ENCODE results near the gene LAMA5.

The LAMA5 gene

DNA sequence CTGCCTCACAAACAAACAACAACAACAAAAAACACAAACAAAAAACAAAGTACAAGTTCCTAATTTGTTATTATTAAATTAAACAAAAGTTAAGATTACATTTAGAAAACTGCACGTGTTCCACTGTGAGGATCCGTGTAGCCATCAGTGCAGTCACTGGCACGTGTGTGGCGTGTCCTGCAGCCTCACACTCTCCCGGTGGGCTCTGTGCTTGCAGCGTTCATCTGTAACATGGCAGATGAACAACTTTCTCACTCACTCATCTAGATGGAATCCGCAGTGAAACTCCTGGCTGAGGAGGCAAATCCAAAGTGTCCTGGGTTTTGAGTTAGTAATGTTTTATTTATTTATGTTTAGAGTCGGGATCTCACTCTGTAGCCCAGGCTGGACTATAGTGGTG lies 77.2 kb downstream of the LAMA5 start:
- TF ChIP-seq TEAD4 (IDR thresholded peaks at IDR 0.05) (no peak), USF1 (IDR thresholded peaks at IDR 0.05) (no peak), CREB1 (IDR thresholded peaks at IDR 0.05; ENCODE audit: low read depth) (no peak), RAD21 (IDR thresholded peaks at IDR 0.05; ENCODE audit: low read depth) (no peak), NFIC (IDR thresholded peaks at IDR 0.05) (no peak), FOXM1 (IDR thresholded peaks at IDR 0.05; ENCODE audit: borderline replicate concordance, low read depth) (no peak), TAF1 (IDR thresholded peaks at IDR 0.05; ENCODE audit: low read depth) (no peak), EP300 (IDR thresholded peaks at IDR 0.05; ENCODE audit: borderline replicate concordance) (no peak), CEBPB (IDR thresholded peaks at IDR 0.05) (no peak), EGR1 (IDR thresholded peaks at IDR 0.05) (no peak)
- TF ChIP-seq, protein P1, sequence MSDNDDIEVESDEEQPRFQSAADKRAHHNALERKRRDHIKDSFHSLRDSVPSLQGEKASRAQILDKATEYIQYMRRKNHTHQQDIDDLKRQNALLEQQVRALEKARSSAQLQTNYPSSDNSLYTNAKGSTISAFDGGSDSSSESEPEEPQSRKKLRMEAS (IDR thresholded peaks at IDR 0.05): no peak

GRCh38 chr20:62289131-62289530 lies 78.0 kb downstream of the LAMA5 start:
- TF ChIP-seq NFIC (IDR thresholded peaks at IDR 0.05) (no peak), CEBPB (IDR thresholded peaks at IDR 0.05) (no peak), CREB1 (IDR thresholded peaks at IDR 0.05; ENCODE audit: low read depth) (no peak), REST (IDR thresholded peaks at IDR 0.05; ENCODE audit: low read depth) (no peak), EGR1 (IDR thresholded peaks at IDR 0.05) (no peak), TEAD4 (IDR thresholded peaks at IDR 0.05) (no peak), RAD21 (IDR thresholded peaks at IDR 0.05; ENCODE audit: low read depth) (no peak), YY1 (IDR thresholded peaks at IDR 0.05; ENCODE audit: low read depth) (no peak), TAF1 (IDR thresholded peaks at IDR 0.05; ENCODE audit: low read depth) (no peak), USF1 (IDR thresholded peaks at IDR 0.05) (no peak), ZBTB7A (IDR thresholded peaks at IDR 0.05; ENCODE audit: low read depth) (no peak), FOXM1 (IDR thresholded peaks at IDR 0.05; ENCODE audit: borderline replicate concordance, low read depth) (no peak), EP300 (IDR thresholded peaks at IDR 0.05; ENCODE audit: borderline replicate concordance) (no peak), TCF12 (IDR thresholded peaks at IDR 0.05; ENCODE audit: low read depth) (no peak)
- TF ChIP-seq, protein P1 (IDR thresholded peaks at IDR 0.05): no peak

- TF ChIP-seq TAF1 (IDR thresholded peaks at IDR 0.05; ENCODE audit: low read depth) (no peak), FOXM1 (IDR thresholded peaks at IDR 0.05; ENCODE audit: borderline replicate concordance, low read depth) (no peak), CREB1 (IDR thresholded peaks at IDR 0.05; ENCODE audit: low read depth) (no peak), EGR1 (IDR thresholded peaks at IDR 0.05) (no peak), NFIC (IDR thresholded peaks at IDR 0.05) (no peak), EP300 (IDR thresholded peaks at IDR 0.05; ENCODE audit: borderline replicate concordance) (no peak), ZBTB7A (IDR thresholded peaks at IDR 0.05; ENCODE audit: low read depth) (no peak), TEAD4 (IDR thresholded peaks at IDR 0.05) (no peak), YY1 (IDR thresholded peaks at IDR 0.05; ENCODE audit: low read depth) (no peak), USF1 (IDR thresholded peaks at IDR 0.05) (no peak), TCF12 (IDR thresholded peaks at IDR 0.05; ENCODE audit: low read depth) (no peak), REST (IDR thresholded peaks at IDR 0.05; ENCODE audit: low read depth) (no peak), RAD21 (IDR thresholded peaks at IDR 0.05; ENCODE audit: low read depth) (no peak), CEBPB (IDR thresholded peaks at IDR 0.05) (no peak)
- TF ChIP-seq, protein P1 (IDR thresholded peaks at IDR 0.05): no peak
Observed at GRCh38 chr20:62288535-62289105, 78.5 kb downstream of the LAMA5 start.

GRCh38 chr20:62287759-62288534 lies 79.2 kb downstream of the LAMA5 start:
- no peak for TF ChIP-seq TCF12 (IDR thresholded peaks at IDR 0.05; ENCODE audit: low read depth)
- TF ChIP-seq YY1 (IDR thresholded peaks at IDR 0.05; ENCODE audit: low read depth): no peak
- TF ChIP-seq, protein P1 (IDR thresholded peaks at IDR 0.05): no peak
- no peak for TF ChIP-seq TEAD4 (IDR thresholded peaks at IDR 0.05)
- TF ChIP-seq NFIC (IDR thresholded peaks at IDR 0.05): no peak
- TF ChIP-seq RAD21 (IDR thresholded peaks at IDR 0.05; ENCODE audit: low read depth): no peak
- no peak for TF ChIP-seq USF1 (IDR thresholded peaks at IDR 0.05)
- TF ChIP-seq REST (IDR thresholded peaks at IDR 0.05; ENCODE audit: low read depth): no peak
- no peak for TF ChIP-seq CREB1 (IDR thresholded peaks at IDR 0.05; ENCODE audit: low read depth)
- TF ChIP-seq TAF1 (IDR thresholded peaks at IDR 0.05; ENCODE audit: low read depth): no peak
- no peak for TF ChIP-seq EGR1 (IDR thresholded peaks at IDR 0.05)
- TF ChIP-seq ZBTB7A (IDR thresholded peaks at IDR 0.05; ENCODE audit: low read depth): no peak
- TF ChIP-seq FOXM1 (IDR thresholded peaks at IDR 0.05; ENCODE audit: borderline replicate concordance, low read depth): no peak
- no peak for TF ChIP-seq CEBPB (IDR thresholded peaks at IDR 0.05)
- no peak for TF ChIP-seq EP300 (IDR thresholded peaks at IDR 0.05; ENCODE audit: borderline replicate concordance)
